ENCODE measurements around the gene RBM22.

The RBM22 gene

DNA sequence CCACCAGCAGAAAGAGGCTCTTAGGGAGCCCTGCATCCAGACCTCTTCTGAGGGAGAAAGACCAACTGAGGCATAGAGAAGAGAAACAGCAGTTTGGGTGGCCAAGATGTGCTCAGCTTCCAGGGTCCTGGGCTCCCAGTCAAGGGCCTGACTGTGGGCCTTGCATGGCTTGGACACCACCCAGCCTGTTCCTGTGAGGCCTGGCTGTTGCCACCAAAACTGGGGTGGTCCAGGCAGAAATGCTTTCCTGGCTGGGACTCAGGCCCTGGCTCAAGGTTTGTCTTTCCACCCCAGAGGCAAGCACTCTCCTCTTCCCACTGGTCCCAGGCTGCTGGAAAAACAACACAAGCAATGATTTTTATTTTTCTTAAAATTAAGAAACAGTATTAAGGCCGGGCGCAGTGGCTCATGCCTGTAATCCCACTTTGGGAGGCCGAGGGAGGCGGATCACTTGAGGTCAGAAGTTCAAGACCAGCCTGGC lies 26.5 kb downstream of the RBM22 start:
- Histone ChIP-seq H3K27me3 (ENCODE audit: insufficient read depth, poor library complexity, severe bottlenecking) (no peaks in the 10 kb centered on the region), H3K4me1 (ENCODE audit: insufficient read depth, poor library complexity, severe bottlenecking) (peaks cover 9% of the 10 kb centered on the region), H3K27ac (ENCODE audit: poor library complexity, severe bottlenecking) (no peak overlapping the region), H3K4me3 (ENCODE audit: severe bottlenecking) (no peak overlapping the region), H3K36me3 (ENCODE audit: low read depth) (no peaks in the 10 kb centered on the region), H3K9me3 (ENCODE audit: severe bottlenecking) (no peaks in the 10 kb centered on the region)
- ATAC-seq (ENCODE audit: low read depth) (no peak), DNase-seq (ENCODE audit: low spot score) (no peak)
- TF ChIP-seq, protein P1, sequence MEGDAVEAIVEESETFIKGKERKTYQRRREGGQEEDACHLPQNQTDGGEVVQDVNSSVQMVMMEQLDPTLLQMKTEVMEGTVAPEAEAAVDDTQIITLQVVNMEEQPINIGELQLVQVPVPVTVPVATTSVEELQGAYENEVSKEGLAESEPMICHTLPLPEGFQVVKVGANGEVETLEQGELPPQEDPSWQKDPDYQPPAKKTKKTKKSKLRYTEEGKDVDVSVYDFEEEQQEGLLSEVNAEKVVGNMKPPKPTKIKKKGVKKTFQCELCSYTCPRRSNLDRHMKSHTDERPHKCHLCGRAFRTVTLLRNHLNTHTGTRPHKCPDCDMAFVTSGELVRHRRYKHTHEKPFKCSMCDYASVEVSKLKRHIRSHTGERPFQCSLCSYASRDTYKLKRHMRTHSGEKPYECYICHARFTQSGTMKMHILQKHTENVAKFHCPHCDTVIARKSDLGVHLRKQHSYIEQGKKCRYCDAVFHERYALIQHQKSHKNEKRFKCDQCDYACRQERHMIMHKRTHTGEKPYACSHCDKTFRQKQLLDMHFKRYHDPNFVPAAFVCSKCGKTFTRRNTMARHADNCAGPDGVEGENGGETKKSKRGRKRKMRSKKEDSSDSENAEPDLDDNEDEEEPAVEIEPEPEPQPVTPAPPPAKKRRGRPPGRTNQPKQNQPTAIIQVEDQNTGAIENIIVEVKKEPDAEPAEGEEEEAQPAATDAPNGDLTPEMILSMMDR (IDR thresholded peaks at IDR 0.05; ENCODE audit: poor library complexity, severe bottlenecking): no peak

DNA sequence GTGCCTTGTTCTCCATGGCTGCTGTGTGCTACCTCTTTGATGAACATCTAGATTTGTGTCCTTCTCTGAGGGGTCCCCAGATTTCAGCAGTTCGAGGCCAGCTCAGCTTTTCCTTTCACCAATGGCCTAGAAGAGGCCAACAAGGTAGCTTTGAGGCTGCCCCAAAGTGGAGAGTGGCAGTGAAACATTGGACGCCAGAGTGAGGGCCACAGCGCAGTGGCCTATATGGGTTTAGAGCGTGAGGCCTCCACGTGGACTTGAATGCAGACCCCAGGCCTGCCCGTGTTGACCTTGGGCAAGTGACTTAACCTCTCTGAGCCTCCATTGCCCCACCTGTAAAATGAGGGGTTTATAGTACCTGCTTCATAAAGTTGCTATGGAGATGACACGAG lies 28.0 kb downstream of the RBM22 start:
- no peaks in the 10 kb centered on the region for H3K36me3 ChIP-seq (ENCODE audit: low read depth)
- no peak for DNase-seq (ENCODE audit: low spot score)
- no peak for ATAC-seq (ENCODE audit: low read depth)
- no peaks in the 10 kb centered on the region for H3K9me3 ChIP-seq (ENCODE audit: severe bottlenecking)
- TF ChIP-seq, protein P1 (IDR thresholded peaks at IDR 0.05; ENCODE audit: poor library complexity, severe bottlenecking): no peak
- no peaks in the 10 kb centered on the region for H3K27me3 ChIP-seq (ENCODE audit: insufficient read depth, poor library complexity, severe bottlenecking)
- peaks cover 9% of the 10 kb centered on the region for H3K4me1 ChIP-seq (ENCODE audit: insufficient read depth, poor library complexity, severe bottlenecking)
- no peak overlapping the region for H3K4me3 ChIP-seq (ENCODE audit: severe bottlenecking)
- no peak overlapping the region for H3K27ac ChIP-seq (ENCODE audit: poor library complexity, severe bottlenecking)

DNA sequence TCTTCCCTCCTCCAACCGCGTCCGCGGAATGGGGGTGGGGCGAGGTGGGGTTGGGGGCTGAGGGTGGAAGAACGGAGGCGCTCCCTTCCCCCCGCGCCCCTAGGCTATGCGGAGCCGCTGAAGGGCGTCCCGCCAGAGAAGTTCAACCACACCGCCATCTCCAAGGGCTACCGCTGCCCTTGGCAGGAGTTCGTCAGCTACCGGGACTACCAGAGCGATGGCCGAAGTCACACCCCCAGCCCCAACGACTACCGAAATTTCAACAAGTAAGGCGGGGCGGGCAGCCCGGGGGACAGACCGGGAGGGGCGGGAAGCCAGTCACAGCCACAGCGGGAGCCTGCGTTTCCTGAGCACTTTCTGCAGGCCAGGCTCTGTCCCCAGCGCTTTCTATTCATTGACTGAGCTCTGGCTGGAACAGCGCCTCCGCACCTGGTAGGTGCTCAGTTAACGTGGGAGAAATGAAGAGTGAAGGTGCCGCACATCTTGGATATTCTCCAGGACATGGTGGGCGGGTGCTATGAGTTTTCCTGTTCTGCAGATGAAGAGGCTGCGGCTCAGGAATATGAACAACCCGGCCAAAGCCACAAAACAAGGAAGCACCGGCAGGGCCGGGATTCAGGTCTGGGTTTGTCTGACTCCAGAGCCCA lies 28.5 kb downstream of the RBM22 start:
- Histone ChIP-seq H3K36me3 (ENCODE audit: low read depth) (no peaks in the 10 kb centered on the region), H3K4me1 (ENCODE audit: insufficient read depth, poor library complexity, severe bottlenecking) (peaks cover 9% of the 10 kb centered on the region), H3K27ac (ENCODE audit: poor library complexity, severe bottlenecking) (no peak overlapping the region), H3K27me3 (ENCODE audit: insufficient read depth, poor library complexity, severe bottlenecking) (no peaks in the 10 kb centered on the region), H3K9me3 (ENCODE audit: severe bottlenecking) (no peaks in the 10 kb centered on the region), H3K4me3 (ENCODE audit: severe bottlenecking) (peak overlapping the region; percentile 20)
- TF ChIP-seq, protein P1 (IDR thresholded peaks at IDR 0.05; ENCODE audit: poor library complexity, severe bottlenecking): peak; percentile 29
- peak; percentile 64 for ATAC-seq (ENCODE audit: low read depth)
- DNase-seq (ENCODE audit: low spot score): no peak

DNA sequence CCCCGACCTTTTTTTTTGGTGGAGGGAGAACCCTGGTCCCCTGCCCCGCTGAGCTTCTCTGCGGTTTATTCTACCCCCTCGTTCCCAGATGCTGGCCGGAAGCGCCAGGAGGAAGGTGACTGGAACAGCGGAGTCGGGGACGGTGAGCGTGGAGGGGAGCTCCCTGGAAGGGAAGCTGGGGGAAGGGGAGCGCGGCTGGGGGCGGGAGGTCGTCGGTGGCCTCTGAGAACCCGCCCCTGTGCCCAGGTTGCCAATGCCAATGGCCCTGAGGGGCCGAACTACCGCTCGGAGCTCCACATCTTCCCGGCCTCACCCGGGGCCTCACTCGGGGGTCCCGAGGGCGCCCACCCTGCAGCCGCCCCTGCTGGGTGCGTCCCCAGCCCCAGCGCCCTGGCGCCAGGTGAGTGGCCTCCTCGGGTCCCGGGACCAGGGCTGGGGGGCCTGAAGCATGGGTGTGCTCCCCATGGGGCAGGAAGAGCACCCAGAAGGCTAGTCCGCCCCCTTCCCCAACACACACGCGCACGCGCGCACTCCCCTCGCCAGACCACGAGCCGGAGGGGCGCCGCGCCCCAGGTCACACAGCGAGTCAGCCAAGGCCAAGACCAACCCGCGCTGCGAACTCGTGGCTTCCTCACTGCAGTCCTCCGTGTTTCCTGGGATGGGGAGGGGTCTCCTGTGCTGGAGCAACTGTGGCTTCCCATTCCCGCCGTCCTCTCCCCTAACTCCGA lies 29.2 kb downstream of the RBM22 start:
- H3K27ac ChIP-seq (ENCODE audit: poor library complexity, severe bottlenecking): no peak overlapping the region
- no peaks in the 10 kb centered on the region for H3K27me3 ChIP-seq (ENCODE audit: insufficient read depth, poor library complexity, severe bottlenecking)
- H3K4me1 ChIP-seq (ENCODE audit: insufficient read depth, poor library complexity, severe bottlenecking): peaks cover 9% of the 10 kb centered on the region
- no peak overlapping the region for H3K4me3 ChIP-seq (ENCODE audit: severe bottlenecking)
- DNase-seq (ENCODE audit: low spot score) (no peak), ATAC-seq (ENCODE audit: low read depth) (no peak)
- H3K9me3 ChIP-seq (ENCODE audit: severe bottlenecking): no peaks in the 10 kb centered on the region
- no peaks in the 10 kb centered on the region for H3K36me3 ChIP-seq (ENCODE audit: low read depth)
- TF ChIP-seq, protein P1 (IDR thresholded peaks at IDR 0.05; ENCODE audit: poor library complexity, severe bottlenecking): no peak

DNA sequence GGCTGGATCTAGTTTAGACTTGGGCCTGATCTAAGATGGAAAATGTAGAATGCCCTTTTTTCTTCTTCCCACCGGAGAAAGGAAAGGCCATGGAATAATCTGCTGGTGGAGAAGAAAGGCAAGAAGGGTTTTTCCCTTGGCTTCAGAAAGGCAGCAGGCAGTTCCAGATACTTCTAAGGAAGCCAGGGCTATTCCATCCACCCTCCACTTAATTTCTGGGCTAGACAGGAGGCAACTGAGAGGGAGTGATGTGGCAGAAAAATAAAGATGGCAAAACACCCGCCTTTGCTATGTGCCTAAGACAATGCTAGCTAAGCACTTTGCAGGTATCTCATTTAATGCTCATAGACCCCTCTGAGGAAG lies 29.9 kb downstream of the RBM22 start:
- Histone ChIP-seq H3K4me3 (ENCODE audit: severe bottlenecking) (no peak overlapping the region), H3K27me3 (ENCODE audit: insufficient read depth, poor library complexity, severe bottlenecking) (no peaks in the 10 kb centered on the region), H3K27ac (ENCODE audit: poor library complexity, severe bottlenecking) (no peak overlapping the region), H3K4me1 (ENCODE audit: insufficient read depth, poor library complexity, severe bottlenecking) (peaks cover 9% of the 10 kb centered on the region), H3K9me3 (ENCODE audit: severe bottlenecking) (no peaks in the 10 kb centered on the region), H3K36me3 (ENCODE audit: low read depth) (no peaks in the 10 kb centered on the region)
- TF ChIP-seq, protein P1 (IDR thresholded peaks at IDR 0.05; ENCODE audit: poor library complexity, severe bottlenecking): no peak
- DNase-seq (ENCODE audit: low spot score) (no peak), ATAC-seq (ENCODE audit: low read depth) (no peak)
